ENCODE measurements around the gene OR4F15.
"Not testable (repeated sequence)": the region's sequence is repeated elsewhere in the genome, so short reads cannot be mapped to it uniquely, and the experiment has no call there.

DNA sequence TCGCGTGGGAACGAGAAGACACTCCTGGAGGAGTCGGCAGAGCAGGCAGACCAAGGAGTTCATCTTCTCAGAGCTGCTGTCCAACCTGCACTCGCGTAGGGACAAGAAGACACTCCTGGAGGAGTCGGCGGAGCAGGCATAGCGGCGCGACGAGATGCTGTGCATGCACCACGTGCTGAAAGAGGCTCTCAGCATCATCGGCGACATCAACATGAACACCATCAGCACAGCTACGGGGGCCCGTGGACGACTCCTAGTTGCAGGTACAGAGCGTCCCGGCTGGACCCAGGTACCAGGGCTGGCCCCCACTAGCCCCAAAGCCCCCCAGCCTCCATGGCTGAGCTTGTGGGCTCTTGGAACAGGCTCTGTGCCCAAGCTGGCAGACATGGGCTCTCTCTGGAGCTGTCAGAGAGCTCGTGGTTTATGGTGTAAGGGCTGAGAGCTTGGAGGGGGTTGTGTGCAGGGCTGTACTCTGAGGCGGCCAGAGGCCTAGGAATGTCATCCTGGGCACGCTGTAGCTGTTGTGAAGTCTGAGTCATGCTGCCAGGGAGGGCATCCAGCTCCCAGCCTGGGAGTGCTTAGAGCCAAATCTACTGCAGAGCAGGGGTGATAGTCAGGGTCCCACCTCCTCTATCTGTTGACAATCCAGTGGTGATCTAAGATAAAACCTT is 47.2 kb upstream of the OR4F15 start:
- TF ChIP-seq, protein P1, sequence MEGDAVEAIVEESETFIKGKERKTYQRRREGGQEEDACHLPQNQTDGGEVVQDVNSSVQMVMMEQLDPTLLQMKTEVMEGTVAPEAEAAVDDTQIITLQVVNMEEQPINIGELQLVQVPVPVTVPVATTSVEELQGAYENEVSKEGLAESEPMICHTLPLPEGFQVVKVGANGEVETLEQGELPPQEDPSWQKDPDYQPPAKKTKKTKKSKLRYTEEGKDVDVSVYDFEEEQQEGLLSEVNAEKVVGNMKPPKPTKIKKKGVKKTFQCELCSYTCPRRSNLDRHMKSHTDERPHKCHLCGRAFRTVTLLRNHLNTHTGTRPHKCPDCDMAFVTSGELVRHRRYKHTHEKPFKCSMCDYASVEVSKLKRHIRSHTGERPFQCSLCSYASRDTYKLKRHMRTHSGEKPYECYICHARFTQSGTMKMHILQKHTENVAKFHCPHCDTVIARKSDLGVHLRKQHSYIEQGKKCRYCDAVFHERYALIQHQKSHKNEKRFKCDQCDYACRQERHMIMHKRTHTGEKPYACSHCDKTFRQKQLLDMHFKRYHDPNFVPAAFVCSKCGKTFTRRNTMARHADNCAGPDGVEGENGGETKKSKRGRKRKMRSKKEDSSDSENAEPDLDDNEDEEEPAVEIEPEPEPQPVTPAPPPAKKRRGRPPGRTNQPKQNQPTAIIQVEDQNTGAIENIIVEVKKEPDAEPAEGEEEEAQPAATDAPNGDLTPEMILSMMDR (IDR thresholded peaks at IDR 0.05; ENCODE audit: extremely low read depth in 1 of 2, insufficient read depth in 1 of 2, low read depth in 1 of 2, low read length in 2 of 2): not testable (repeated sequence)
- not testable (repeated sequence) for TF ChIP-seq MYC (IDR thresholded peaks at IDR 0.05; ENCODE audit: low read depth, low read length)
